Endothelial cell of umbilical vein (primary cell): ENCODE results near the gene RNASE7. TPM values are rescaled to one million over a fixed set of nuclear protein-coding genes. Genes with fewer than 3 reads are reported as not detected.

Source experiments
- BruUV-seq: library from RNA; stranded (reverse); fragments of 400-500 nt; replicated peaks from 2 replicates; lab custom pipeline; 2021; lab: Mats Ljungman, UMichigan
- CTCF ChIA-PET: fragments of 300-600, 350-600 bp; sonication (Branson Sonifier 250); formaldehyde crosslinking; loops from one replicate; lab custom pipeline; 2021; ENCODE audit warnings: antibody characterized with exemption, inconsistent platforms; lab: Charles Lee
- POLR2A ChIA-PET: fragments of 300-600, 350-600 bp; sonication (Branson Sonifier 250); formaldehyde crosslinking; loops from one replicate; lab custom pipeline; 2021; ENCODE audit warnings: antibody characterized with exemption, inconsistent platforms; lab: Charles Lee
- DNase-seq: peaks from one replicate; pipeline ENCODE4 v3.0.0-alpha.2; 2011; ENCODE audit warnings: low read depth, low spot score
- FAIRE-seq: peaks from 2 replicates; lab custom pipeline; 2011; peaks lifted over from hg19 to GRCh38; lab: Jason Lieb, UNC
- H2AFZ ChIP-seq: 2 replicates; pipeline ENCODE4 v1.6.0; 2012; ENCODE audit warnings: low read depth, low read length, control low read depth, inconsistent platforms
- H3K27ac ChIP-seq: 2 replicates; pipeline ENCODE4 v1.5.1; 2011; ENCODE audit warnings: low read depth, mild to moderate bottlenecking, control low read depth, low read length, moderate library complexity; ENCODE audit not compliant: insufficient read depth
- H3K27me3 ChIP-seq, 2 experiments: 2 replicates each; pipeline versions ENCODE4 v1.6.0 to v1.6.1; 2011; ENCODE audit warnings: low read length in 2 of 2, mixed read lengths in 1 of 2; ENCODE audit not compliant: control insufficient read depth in 2 of 2, insufficient read depth in 2 of 2
- H3K36me3 ChIP-seq, 2 experiments: 2 replicates in 1 of 2; 3 replicates in 1 of 2; pipeline ENCODE4 v1.5.1; 2011; ENCODE audit warnings: low read length in 2 of 2, mild to moderate bottlenecking in 1 of 2, moderate library complexity in 1 of 2; ENCODE audit not compliant: control insufficient read depth in 2 of 2, insufficient read depth in 2 of 2; ENCODE audit errors: extremely low read depth in 1 of 2
- H3K4me1 ChIP-seq: 3 replicates; pipeline ENCODE4 v1.5.1; 2011; ENCODE audit warnings: mild to moderate bottlenecking, low read length; ENCODE audit not compliant: control insufficient read depth, insufficient read depth; ENCODE audit errors: extremely low read depth
- H3K4me2 ChIP-seq: 2 replicates; pipeline ENCODE4 v1.6.1; 2011; ENCODE audit warnings: low read length, control low read depth, mixed read lengths; ENCODE audit not compliant: insufficient read depth
- H3K4me3 ChIP-seq, 3 experiments: fragments of 200-600 bp in 1 of 3; sonication (generic), shearing (Covaris generic) in 1 of 3; replicated peaks in 1 of 3; 2 replicates each; pipeline ENCODE4 v1.5.1; 2011 to 2016; ENCODE audit warnings: control low read depth in 3 of 3, low read length in 3 of 3, mild to moderate bottlenecking in 2 of 3, inconsistent platforms in 1 of 3, low read depth in 1 of 3, moderate library complexity in 1 of 3; ENCODE audit not compliant: insufficient read depth in 1 of 3
- H3K79me2 ChIP-seq: 2 replicates; pipeline ENCODE4 v1.6.0; 2012; ENCODE audit warnings: low read length, inconsistent platforms; ENCODE audit not compliant: control insufficient read depth, insufficient read depth
- H3K9ac ChIP-seq: replicated peaks from 2 replicates; pipeline ENCODE3; 2011; ENCODE audit warnings: low read length, control low read depth; ENCODE audit not compliant: insufficient read depth; ENCODE audit errors: extremely low read depth
- H3K9me1 ChIP-seq: replicated peaks from 3 replicates; pipeline ENCODE4 v1.6.0; 2011; ENCODE audit warnings: mild to moderate bottlenecking, low read length; ENCODE audit not compliant: control insufficient read depth, insufficient read depth; ENCODE audit errors: extremely low read depth
- H3K9me3 ChIP-seq: replicated peaks from 2 replicates; pipeline ENCODE4 v1.5.1; 2012; ENCODE audit warnings: low read length, inconsistent platforms; ENCODE audit not compliant: control insufficient read depth, insufficient read depth
- H4K20me1 ChIP-seq: replicated peaks from 2 replicates; pipeline ENCODE3; 2011; ENCODE audit warnings: mild to moderate bottlenecking, low read length; ENCODE audit not compliant: control insufficient read depth, insufficient read depth; ENCODE audit errors: extremely low read depth
- EZH2 ChIP-seq: IDR thresholded peaks from 2 replicates; pipeline ENCODE4 v1.6.1; 2012; ENCODE audit warnings: borderline replicate concordance, low read depth, mild to moderate bottlenecking, moderate library complexity, low read length, inconsistent platforms; ENCODE audit not compliant: severe bottlenecking
- FOS ChIP-seq: IDR thresholded peaks from 2 replicates; pipeline ENCODE4 v1.6.1; 2011; ENCODE audit warnings: mild to moderate bottlenecking, low read length, moderate library complexity, borderline replicate concordance; ENCODE audit not compliant: insufficient read depth
- GATA2 ChIP-seq: IDR thresholded peaks from 2 replicates; pipeline ENCODE4 v1.7.0; 2011; ENCODE audit warnings: low read depth, mild to moderate bottlenecking, moderate library complexity, mixed read lengths, low read length; ENCODE audit not compliant: insufficient read length, insufficient read depth
- JUN ChIP-seq: IDR thresholded peaks from 2 replicates; pipeline ENCODE4 v1.6.1; 2011; ENCODE audit warnings: borderline replicate concordance, low read depth; ENCODE audit not compliant: insufficient read length, insufficient read depth
- MYC ChIP-seq: IDR thresholded peaks from one replicate; pipeline ENCODE4 v1.6.1; 2011; ENCODE audit warnings: mild to moderate bottlenecking, low read depth, low read length
- POLR2A ChIP-seq: IDR thresholded peaks from 2 replicates; pipeline ENCODE4 v1.6.1; 2012; ENCODE audit warnings: low read depth, mild to moderate bottlenecking, control low read depth, low read length
- POLR2AphosphoS5 ChIP-seq: IDR thresholded peaks from 2 replicates; pipeline ENCODE4 v1.6.1; 2012; ENCODE audit warnings: low read depth, mild to moderate bottlenecking, control low read depth, low read length, moderate library complexity; ENCODE audit not compliant: insufficient read depth
- dilution Hi-C: fragments of 300-500 bp; cut with MboI; formaldehyde crosslinking; loops from one replicate; pipeline ENCODE4 v1.15.0; 2019; ENCODE audit warnings: low sequenced_read_pairs; ENCODE audit not compliant: extremely low pct_ligation_motif_present
- intact Hi-C: fragments of 100-400 bp; cut with micrococcal nuclease; formaldehyde crosslinking; loops from one replicate; pipeline ENCODE4 v1.10.0; 2022
- polyA plus RNA-seq, 4 experiments: library from polyadenylated mRNA; depleted of rRNA in 3 of 4; stranded (reverse) in 3 of 4; unstranded in 1 of 4; fragments of >200 nt; gene quantifications; 2 replicates each; pipeline versions ENCODE4 v1.2.1 to v1.2.3, GENCODE V29; 2011 to 2012; ENCODE audit warnings: missing spikeins in 1 of 4
- total RNA-seq: library from RNA; stranded (reverse); gene quantifications from 2 replicates; pipeline ENCODE4 v1.2.3, GENCODE V29; 2021
- TF ChIP-seq, protein P1 (sequence below): IDR thresholded peaks from 2 replicates; pipeline ENCODE4 v1.6.1; 2011; ENCODE audit not compliant: insufficient read depth, insufficient read length
- TF ChIP-seq, protein P2 (sequence below), 2 donors: IDR thresholded peaks; 1 replicate in 1 of 2; 2 replicates in 1 of 2; pipeline ENCODE4 v1.5.1; 2011; ENCODE audit warnings: low read length in 2 of 2, mild to moderate bottlenecking in 2 of 2, moderate library complexity in 2 of 2, control low read depth in 1 of 2, inconsistent platforms in 1 of 2, low read depth in 1 of 2; ENCODE audit not compliant: insufficient read depth in 1 of 2; ENCODE audit errors: extremely low read depth in 1 of 2

Gene RNASE7
- total and polyA plus RNA-seq, 2 donors (not counting 3 experiments of a cell fraction or from before 2014, with no cell fraction given): not detected

DNA sequence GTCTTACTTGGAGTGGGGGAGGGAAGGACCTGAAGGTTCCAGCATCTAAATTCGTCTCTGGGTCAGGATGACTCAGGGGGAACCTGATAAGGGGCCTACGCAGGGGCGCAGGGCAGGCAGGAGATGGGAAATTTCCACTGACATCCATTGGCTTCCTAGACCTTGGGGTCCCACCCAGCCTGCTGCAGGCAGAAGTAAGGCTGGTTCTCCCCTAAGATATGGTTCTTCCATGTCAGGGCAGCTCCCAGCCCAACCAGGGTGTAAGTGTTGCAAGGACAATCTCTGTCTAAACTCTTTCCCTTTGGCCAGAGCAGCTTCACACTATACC lies 15.2 kb upstream of the RNASE7 start:
- Histone ChIP-seq H2AFZ (no peak overlapping the region), H3K36me3 (no peaks in the 10 kb centered on the region), H4K20me1 (no peaks in the 10 kb centered on the region), H3K9ac (no peak overlapping the region), H3K4me3 (no peak overlapping the region), H3K4me2 (no peak overlapping the region), H3K27ac (no peak overlapping the region), H3K9me3 (no peaks in the 10 kb centered on the region), H3K9me1 (no peaks in the 10 kb centered on the region), H3K27me3 (peaks cover 46 to 53% of the 10 kb centered on the region in 2 experiments), H3K79me2 (no peaks in the 10 kb centered on the region), H3K4me1 (no peaks in the 10 kb centered on the region)
- dilution Hi-C loops: no loop called here
- ChIA-PET CTCF (interaction anchor here (1.7 kb wide), 1 partner anchor 12 kb away, joined by 13 read pairs; no protein-coding TSS in a partner anchor), POLR2A (no interaction called here)
- FAIRE-seq (no peak), DNase-seq (no peak)
- TF ChIP-seq POLR2A (no peak), FOS (no peak), GATA2 (no peak), EZH2 (no peak), POLR2AphosphoS5 (no peak), JUN (no peak), MYC (no peak)
- TF ChIP-seq, protein P1, sequence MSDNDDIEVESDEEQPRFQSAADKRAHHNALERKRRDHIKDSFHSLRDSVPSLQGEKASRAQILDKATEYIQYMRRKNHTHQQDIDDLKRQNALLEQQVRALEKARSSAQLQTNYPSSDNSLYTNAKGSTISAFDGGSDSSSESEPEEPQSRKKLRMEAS: no peak
- TF ChIP-seq, protein P2, sequence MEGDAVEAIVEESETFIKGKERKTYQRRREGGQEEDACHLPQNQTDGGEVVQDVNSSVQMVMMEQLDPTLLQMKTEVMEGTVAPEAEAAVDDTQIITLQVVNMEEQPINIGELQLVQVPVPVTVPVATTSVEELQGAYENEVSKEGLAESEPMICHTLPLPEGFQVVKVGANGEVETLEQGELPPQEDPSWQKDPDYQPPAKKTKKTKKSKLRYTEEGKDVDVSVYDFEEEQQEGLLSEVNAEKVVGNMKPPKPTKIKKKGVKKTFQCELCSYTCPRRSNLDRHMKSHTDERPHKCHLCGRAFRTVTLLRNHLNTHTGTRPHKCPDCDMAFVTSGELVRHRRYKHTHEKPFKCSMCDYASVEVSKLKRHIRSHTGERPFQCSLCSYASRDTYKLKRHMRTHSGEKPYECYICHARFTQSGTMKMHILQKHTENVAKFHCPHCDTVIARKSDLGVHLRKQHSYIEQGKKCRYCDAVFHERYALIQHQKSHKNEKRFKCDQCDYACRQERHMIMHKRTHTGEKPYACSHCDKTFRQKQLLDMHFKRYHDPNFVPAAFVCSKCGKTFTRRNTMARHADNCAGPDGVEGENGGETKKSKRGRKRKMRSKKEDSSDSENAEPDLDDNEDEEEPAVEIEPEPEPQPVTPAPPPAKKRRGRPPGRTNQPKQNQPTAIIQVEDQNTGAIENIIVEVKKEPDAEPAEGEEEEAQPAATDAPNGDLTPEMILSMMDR (IDR thresholded peaks at IDR 0.05; ENCODE audit: extremely low read depth in 1 of 2, insufficient read depth in 1 of 2, low read depth in 1 of 2, low read length in 2 of 2): no peak
- intact Hi-C loops: no loop called here
- BruUV-seq: no TSS peak
